HCEC 1CT (cell line): Measurements from ENCODE around the gene PRKCD.
A peak's percentile ranks its signal among the peaks of the same experiment; 100 is the strongest.
"Not testable (repeated sequence)": the region's sequence is repeated elsewhere in the genome, so short reads cannot be mapped to it uniquely, and the experiment has no call there.

Experiments used
- DNase-seq: peaks from one replicate; pipeline ENCODE4 v3.0.0-alpha.2; 2017

The PRKCD gene

GRCh38 chr3:53140847-53141845, 19.9 kb upstream of the PRKCD start:
- DNase-seq: peak; percentile 79

- DNase-seq: no peak
These were observed 18.0 kb upstream of the PRKCD start for GRCh38 chr3:53142986-53143385.

GRCh38 chr3:53144446-53144845, 16.6 kb upstream of the PRKCD start:
- no peak for DNase-seq

- DNase-seq: no peak
These were observed 15.9 kb upstream of the PRKCD start for GRCh38 chr3:53144862-53145712.

GRCh38 chr3:53145713-53146080, 15.3 kb upstream of the PRKCD start:
- no peak for DNase-seq

- no peak for DNase-seq
These were observed 14.6 kb upstream of the PRKCD start for GRCh38 chr3:53146319-53146891.

GRCh38 chr3:53147151-53147902, 13.7 kb upstream of the PRKCD start:
- peak; percentile 19 for DNase-seq

- no peak for DNase-seq
These were observed 13.1 kb upstream of the PRKCD start for GRCh38 chr3:53147903-53148400.

GRCh38 chr3:53149006-53149690, 11.9 kb upstream of the PRKCD start:
- DNase-seq: no peak

GRCh38 chr3:53149699-53150098, 11.3 kb upstream of the PRKCD start:
- DNase-seq: no peak

GRCh38 chr3:53150247-53151085, 10.5 kb upstream of the PRKCD start:
- peak; percentile 59 for DNase-seq

- DNase-seq: not testable (repeated sequence)
These were observed 9.9 kb upstream of the PRKCD start for GRCh38 chr3:53151086-53151438.

GRCh38 chr3:53151465-53151864, 9.5 kb upstream of the PRKCD start:
- DNase-seq: no peak

GRCh38 chr3:53151870-53152660, 8.9 kb upstream of the PRKCD start:
- no peak for DNase-seq

GRCh38 chr3:53153264-53153823, 7.7 kb upstream of the PRKCD start:
- no peak for DNase-seq

GRCh38 chr3:53153980-53154379, 7.0 kb upstream of the PRKCD start:
- DNase-seq: no peak

GRCh38 chr3:53154881-53155285, 6.1 kb upstream of the PRKCD start:
- no peak for DNase-seq

GRCh38 chr3:53155760-53156159, 5.2 kb upstream of the PRKCD start:
- no peak for DNase-seq

- DNase-seq: no peak
These were observed 4.6 kb upstream of the PRKCD start for GRCh38 chr3:53156368-53156834.
